Activated CD4-positive, alpha-beta T cell treated with anti-CD3 and anti-CD28 coated beads, Interleukin-2, amount 10 ng/mL, durations not matched to agents 24 days and 14 days (primary cell): ENCODE measurements around the gene NEB. TPM values are rescaled to one million over a fixed set of nuclear protein-coding genes. Genes with fewer than 3 reads are reported as not detected.

Experiments
- DNase-seq: peaks from one replicate; pipeline ENCODE4 v3.0.0; 2022
- H3K27ac Mint-ChIP-seq: one replicate; pipeline ENCODE4 v1.8.0; 2022; ENCODE audit warnings: mild to moderate bottlenecking, mixed read lengths
- H3K27me3 Mint-ChIP-seq: one replicate; pipeline ENCODE4 v1.8.0; 2022; ENCODE audit warnings: mixed read lengths
- H3K36me3 Mint-ChIP-seq: one replicate; pipeline ENCODE4 v1.8.0; 2022; ENCODE audit warnings: low read depth, mild to moderate bottlenecking, mixed read lengths
- H3K4me1 Mint-ChIP-seq: one replicate; pipeline ENCODE4 v1.8.0; 2021; ENCODE audit warnings: mixed read lengths
- H3K4me3 Mint-ChIP-seq: one replicate; pipeline ENCODE4 v1.8.0; 2022; ENCODE audit warnings: mild to moderate bottlenecking, moderate library complexity, mixed read lengths
- H3K9me3 Mint-ChIP-seq: one replicate; pipeline ENCODE4 v1.8.0; 2021; ENCODE audit warnings: mixed read lengths
- intact Hi-C: fragments of 100-400 bp; cut with micrococcal nuclease; formaldehyde crosslinking; loops from one replicate; pipeline ENCODE4 v1.15.1; 2023
- total RNA-seq: library from RNA; stranded (reverse); gene quantifications from 2 replicates; pipeline ENCODE4 v1.2.3, GENCODE V29; 2022

NEB gene
- total RNA-seq, 1 donor from 2014 or later, result 0.02 TPM

GRCh38 chr2:151459358-151459757, 274.9 kb downstream of the NEB start:
- H3K4me3 Mint-ChIP-seq, result no peak overlapping the region
- H3K9me3 Mint-ChIP-seq, result no peaks in the 10 kb centered on the region
- intact Hi-C loops, result no loop called here
- H3K27me3 Mint-ChIP-seq, result no peaks in the 10 kb centered on the region
- DNase-seq, result no peak
- no peaks in the 10 kb centered on the region for H3K4me1 Mint-ChIP-seq
- H3K27ac Mint-ChIP-seq, result no peak overlapping the region
- peaks cover 67% of the 10 kb centered on the region for H3K36me3 Mint-ChIP-seq

- peaks cover 3% of the 10 kb centered on the region for H3K4me1 Mint-ChIP-seq
- H3K9me3 Mint-ChIP-seq, result no peaks in the 10 kb centered on the region
- no peak overlapping the region for H3K27ac Mint-ChIP-seq
- peaks cover 53% of the 10 kb centered on the region for H3K36me3 Mint-ChIP-seq
- intact Hi-C loops, result no loop called here
- no peaks in the 10 kb centered on the region for H3K27me3 Mint-ChIP-seq
- no peak for DNase-seq
- H3K4me3 Mint-ChIP-seq, result no peak overlapping the region
These were observed 295.1 kb downstream of the NEB start for GRCh38 chr2:151439127-151439526.

GRCh38 chr2:151438506-151438905, 295.8 kb downstream of the NEB start:
- intact Hi-C loops, result no loop called here

GRCh38 chr2:151437630-151438029, 296.6 kb downstream of the NEB start:
- H3K27me3 Mint-ChIP-seq, result no peaks in the 10 kb centered on the region
- no peak overlapping the region for H3K4me3 Mint-ChIP-seq
- peaks cover 54% of the 10 kb centered on the region for H3K36me3 Mint-ChIP-seq
- no peaks in the 10 kb centered on the region for H3K9me3 Mint-ChIP-seq
- peak; percentile 62 for DNase-seq
- H3K27ac Mint-ChIP-seq, result no peak overlapping the region
- intact Hi-C loops, result no loop called here
- H3K4me1 Mint-ChIP-seq, result peaks cover 3% of the 10 kb centered on the region

More at GRCh38 chr2:151438506-151438905, 295.8 kb downstream of the NEB start:
- DNase-seq, result no peak
- Mint-ChIP-seq H3K27me3 (no peaks in the 10 kb centered on the region), H3K4me3 (no peak overlapping the region), H3K4me1 (peaks cover 3% of the 10 kb centered on the region), H3K36me3 (peaks cover 52% of the 10 kb centered on the region), H3K27ac (no peak overlapping the region), H3K9me3 (no peaks in the 10 kb centered on the region)

Other genes starting within 250 kb of the NEB start
- gene ARL5A, start 93.9 kb upstream of the NEB start, total RNA-seq, result 77.5 and 79.5 TPM in 2 replicates